SK-N-MC (cell line): Measurements from ENCODE around the gene PPARGC1A.

Source experiments
- DNase-seq: peaks from one replicate; pipeline ENCODE4 v3.0.0-alpha.2; 2011; ENCODE audit warnings: low read depth, low spot score
- H3K27ac ChIP-seq: fragments of 200-600 bp; sonication (generic); 2 replicates; pipeline ENCODE4 v1.5.1; 2016; ENCODE audit warnings: mixed run types
- H3K36me3 ChIP-seq: fragments of 200-600 bp; sonication (generic); 2 replicates; pipeline ENCODE4 v1.6.1; 2017; ENCODE audit warnings: antibody characterized with exemption, low read length, mixed read lengths; ENCODE audit not compliant: insufficient read depth
- H3K4me3 ChIP-seq: fragments of 200-600 bp; sonication (generic); 2 replicates; pipeline ENCODE4 v1.5.1; 2016
- H3K9ac ChIP-seq: fragments of 200-600 bp; sonication (generic); 2 replicates; pipeline ENCODE4 v1.8.0; 2017; ENCODE audit warnings: mixed run types, mixed read lengths; ENCODE audit not compliant: insufficient read length
- H3K9me3 ChIP-seq: fragments of 200-600 bp; sonication (generic); 2 replicates; pipeline ENCODE4 v1.6.1; 2017; ENCODE audit warnings: low read depth, mild to moderate bottlenecking, antibody characterized with exemption, low read length, moderate library complexity, mixed read lengths
- EZH2 ChIP-seq: fragments of 200-600 bp; sonication (generic); IDR thresholded peaks from one replicate; pipeline ENCODE4 v1.6.1; 2017; ENCODE audit warnings: antibody characterized with exemption
- FOXP2 ChIP-seq: optimal IDR thresholded peaks from 2 replicates; pipeline ENCODE3; 2011; ENCODE audit warnings: mild to moderate bottlenecking, moderate library complexity; ENCODE audit not compliant: insufficient read depth; ENCODE audit errors: extremely low read length, control extremely low read depth
- POLR2AphosphoS5 ChIP-seq: IDR thresholded peaks from 2 replicates; pipeline ENCODE4 v1.6.1; 2012; ENCODE audit warnings: mild to moderate bottlenecking, low read depth, low read length, borderline replicate concordance

PPARGC1A gene

DNA sequence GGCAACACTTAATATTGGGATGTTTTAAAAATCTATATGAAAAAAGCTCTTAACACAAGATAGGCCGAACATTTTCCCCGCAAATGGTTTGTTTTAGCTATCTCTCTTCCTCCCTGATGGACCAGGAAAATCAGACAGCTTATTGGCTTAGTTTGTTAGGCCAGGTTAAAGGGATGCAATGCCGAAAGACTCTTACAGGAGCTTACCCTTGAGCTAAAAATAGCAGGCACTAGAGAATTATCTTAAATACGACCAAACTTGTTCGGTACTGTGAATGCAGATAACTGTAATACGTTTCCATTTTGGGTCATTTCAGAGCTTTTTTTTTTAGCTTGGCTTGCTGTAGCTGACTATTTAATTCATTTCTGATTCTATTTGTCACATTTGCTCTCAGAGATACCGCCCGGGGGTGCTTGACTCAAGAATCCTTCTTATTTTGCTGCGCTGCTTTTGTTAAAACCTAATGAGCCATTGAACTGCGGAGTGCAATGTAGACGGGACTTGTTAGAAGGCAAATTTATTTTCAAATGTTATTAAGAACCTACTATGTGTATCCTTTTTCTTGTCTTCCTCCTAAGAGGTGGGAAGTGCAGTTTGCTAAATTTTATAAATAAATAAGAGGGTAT lies 23.3 kb downstream of the PPARGC1A start:
- Histone ChIP-seq H3K9ac (no peak overlapping the region), H3K27ac (no peak overlapping the region), H3K4me3 (no peak overlapping the region), H3K9me3 (no peaks in the 10 kb centered on the region), H3K36me3 (no peaks in the 10 kb centered on the region)
- TF ChIP-seq POLR2AphosphoS5 (no peak), EZH2 (no peak), FOXP2 (no peak)
- no peak for DNase-seq

DNA sequence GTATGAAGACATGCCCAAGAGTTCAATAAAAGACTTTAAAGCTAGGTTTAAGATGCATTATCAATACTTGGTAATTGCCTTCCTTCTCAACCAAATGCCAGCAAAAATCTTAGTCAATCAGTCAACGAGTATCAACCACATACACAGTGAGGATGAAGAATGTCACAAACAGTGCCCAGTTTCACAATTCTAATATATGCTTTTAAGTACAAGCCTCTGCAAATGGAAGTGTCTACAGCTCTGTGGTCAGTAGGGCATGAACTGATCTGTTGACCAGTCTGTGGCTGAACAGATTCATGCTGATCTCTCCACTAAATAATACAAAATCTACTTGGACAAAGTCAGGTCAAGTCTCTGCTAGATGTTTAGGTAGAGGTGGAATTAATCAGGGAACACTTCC lies 27.9 kb downstream of the PPARGC1A start:
- DNase-seq: no peak
- Histone ChIP-seq H3K4me3 (no peak overlapping the region), H3K9me3 (no peaks in the 10 kb centered on the region), H3K36me3 (no peaks in the 10 kb centered on the region), H3K9ac (no peak overlapping the region), H3K27ac (no peak overlapping the region)
- no peak for TF ChIP-seq POLR2AphosphoS5
- no peak for TF ChIP-seq FOXP2
- no peak for TF ChIP-seq EZH2

DNA sequence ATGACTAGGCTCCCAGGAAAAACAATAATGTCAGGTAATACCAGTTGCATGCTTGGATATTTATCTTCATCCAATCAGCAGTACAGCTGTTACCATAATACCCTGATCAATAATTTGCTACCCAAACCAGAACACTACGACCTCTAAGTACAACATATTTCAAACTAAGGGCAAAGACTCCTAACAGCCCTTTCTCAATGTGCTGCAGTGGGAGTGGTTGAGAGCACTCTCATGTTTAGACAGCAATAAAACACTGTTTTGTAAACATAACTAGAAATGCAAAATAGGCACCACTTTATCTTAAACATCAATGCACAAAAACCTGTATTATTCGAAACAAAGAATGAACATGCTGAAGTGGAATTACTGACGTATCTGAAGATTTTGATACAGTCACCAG lies 28.9 kb downstream of the PPARGC1A start:
- no peak overlapping the region for H3K27ac ChIP-seq
- DNase-seq: no peak
- H3K9me3 ChIP-seq: no peaks in the 10 kb centered on the region
- no peak overlapping the region for H3K9ac ChIP-seq
- no peak overlapping the region for H3K4me3 ChIP-seq
- no peaks in the 10 kb centered on the region for H3K36me3 ChIP-seq
- TF ChIP-seq POLR2AphosphoS5: no peak
- no peak for TF ChIP-seq FOXP2
- no peak for TF ChIP-seq EZH2

DNA sequence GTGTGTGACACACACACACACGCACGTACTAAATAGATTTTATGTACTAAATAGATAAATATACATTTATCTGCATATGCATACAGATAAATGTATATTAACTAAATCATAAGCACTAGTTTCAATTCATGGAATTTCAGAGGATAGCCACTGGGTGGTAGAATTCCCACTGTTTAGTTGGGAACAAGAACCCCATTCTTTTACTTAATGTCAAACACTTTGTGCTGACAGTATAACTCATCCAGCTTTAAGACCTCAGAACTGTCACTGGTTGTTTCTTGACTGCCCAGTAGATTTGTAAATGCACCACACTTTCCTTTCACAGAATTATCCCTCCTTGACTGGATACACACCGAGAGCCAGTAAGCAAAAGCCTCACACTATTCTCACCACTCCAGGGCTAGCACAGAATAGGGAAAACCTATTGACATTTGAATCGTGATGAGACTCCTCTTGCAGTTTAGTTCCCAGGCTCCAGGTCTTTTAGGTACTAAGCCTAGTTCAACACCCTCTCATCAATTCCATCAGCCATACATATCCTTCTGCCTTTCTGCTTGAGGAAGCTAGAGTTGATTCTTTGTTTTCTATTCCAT lies 32.4 kb downstream of the PPARGC1A start:
- H3K9me3 ChIP-seq: no peaks in the 10 kb centered on the region
- H3K36me3 ChIP-seq: no peaks in the 10 kb centered on the region
- H3K4me3 ChIP-seq: no peak overlapping the region
- TF ChIP-seq FOXP2 (no peak), EZH2 (no peak), POLR2AphosphoS5 (no peak)
- no peak overlapping the region for H3K27ac ChIP-seq
- DNase-seq: no peak
- H3K9ac ChIP-seq: no peak overlapping the region

DNA sequence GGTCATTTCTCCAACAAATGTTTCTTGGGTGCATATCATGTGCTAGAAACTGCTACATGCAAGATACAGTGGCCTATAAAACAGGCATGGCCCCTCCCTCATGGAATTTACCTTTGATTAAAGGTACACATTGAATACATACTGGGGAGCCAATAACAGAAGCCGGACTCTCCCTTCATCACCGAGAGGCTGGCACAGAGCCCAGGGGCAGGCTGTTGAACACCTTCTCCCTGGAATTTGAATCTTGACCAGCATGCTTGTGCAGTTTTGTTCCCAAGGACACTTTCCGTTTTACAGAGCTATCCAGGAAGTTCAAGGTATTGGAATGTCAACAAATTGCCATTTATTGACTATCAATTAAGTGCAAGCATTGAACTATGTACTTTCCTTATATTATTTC lies 33.2 kb downstream of the PPARGC1A start:
- DNase-seq: no peak
- Histone ChIP-seq H3K9ac (no peak overlapping the region), H3K4me3 (no peak overlapping the region), H3K36me3 (no peaks in the 10 kb centered on the region), H3K27ac (no peak overlapping the region), H3K9me3 (no peaks in the 10 kb centered on the region)
- TF ChIP-seq EZH2 (no peak), FOXP2 (no peak), POLR2AphosphoS5 (no peak)

DNA sequence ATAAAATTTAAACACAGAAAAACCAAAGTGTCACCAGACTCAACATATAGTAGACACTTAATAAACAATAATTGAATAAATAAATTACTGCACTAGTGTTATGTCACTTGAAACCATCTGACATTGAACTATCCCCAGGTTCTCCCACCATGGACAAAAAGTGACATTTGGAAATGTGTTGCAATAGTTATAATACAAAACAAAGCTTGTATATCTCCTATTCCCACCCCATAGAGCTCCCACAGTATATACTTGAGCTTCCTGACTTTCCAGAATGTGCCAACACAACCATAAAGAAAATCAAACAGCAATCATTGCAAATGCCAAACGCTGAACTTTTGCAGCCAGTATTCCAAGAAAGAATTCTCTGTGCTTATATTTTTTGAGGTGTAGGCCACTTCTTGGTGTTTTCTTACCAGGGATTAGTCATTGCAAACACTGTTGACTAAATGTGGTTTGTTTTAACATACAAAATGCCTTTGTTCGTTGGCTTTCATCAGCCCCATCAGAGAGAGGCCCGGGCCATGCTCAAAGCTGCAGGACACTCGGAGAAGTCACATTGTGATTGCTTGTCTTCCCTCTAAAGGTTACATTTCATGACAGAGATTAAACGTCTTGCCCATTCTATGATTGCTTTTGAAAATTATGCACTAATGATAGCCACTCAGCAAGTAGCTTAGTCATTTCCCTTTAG lies 33.8 kb downstream of the PPARGC1A start:
- H3K9me3 ChIP-seq: no peaks in the 10 kb centered on the region

DNA sequence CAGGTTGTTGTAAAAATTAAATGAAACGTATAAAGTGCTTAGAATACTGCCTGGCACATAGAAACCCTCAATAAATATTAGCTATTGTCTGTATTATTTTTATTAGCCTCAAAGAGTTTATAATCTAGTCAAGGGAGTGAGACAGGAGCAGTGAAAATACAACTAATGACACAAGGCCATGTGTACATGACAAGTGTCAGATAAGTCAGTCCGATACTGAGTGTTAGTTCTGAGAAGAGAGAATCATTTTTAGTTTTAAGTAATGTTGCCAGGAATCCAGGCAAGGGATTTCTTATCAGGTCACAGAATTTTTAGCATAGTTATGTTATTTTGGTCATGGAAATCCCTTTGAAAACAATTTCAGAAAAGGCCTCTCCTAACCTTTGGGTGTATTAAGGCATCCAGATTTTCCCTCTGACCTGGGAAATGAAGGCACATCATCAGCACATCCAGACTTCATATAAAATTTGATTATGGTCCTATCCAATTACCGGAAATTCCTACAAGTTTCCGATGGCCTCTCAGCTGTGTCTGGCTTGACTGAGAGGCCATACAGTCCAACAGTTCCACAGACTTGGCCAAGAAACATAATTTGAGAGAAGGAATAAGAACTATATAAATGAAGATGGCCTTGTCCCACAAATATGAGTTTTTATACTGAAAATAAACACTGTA lies 35.7 kb downstream of the PPARGC1A start:
- no peak overlapping the region for H3K4me3 ChIP-seq
- H3K36me3 ChIP-seq: no peaks in the 10 kb centered on the region
- no peaks in the 10 kb centered on the region for H3K9me3 ChIP-seq
- H3K27ac ChIP-seq: no peak overlapping the region
- no peak overlapping the region for H3K9ac ChIP-seq
- TF ChIP-seq EZH2: no peak
- no peak for TF ChIP-seq FOXP2
- TF ChIP-seq POLR2AphosphoS5: no peak
- DNase-seq: no peak

More for the DNA sequence above, 33.8 kb downstream of the PPARGC1A start:
- no peak for DNase-seq
- Histone ChIP-seq H3K4me3 (no peak overlapping the region), H3K27ac (no peak overlapping the region), H3K9ac (no peak overlapping the region), H3K36me3 (no peaks in the 10 kb centered on the region)
- no peak for TF ChIP-seq POLR2AphosphoS5

DNA sequence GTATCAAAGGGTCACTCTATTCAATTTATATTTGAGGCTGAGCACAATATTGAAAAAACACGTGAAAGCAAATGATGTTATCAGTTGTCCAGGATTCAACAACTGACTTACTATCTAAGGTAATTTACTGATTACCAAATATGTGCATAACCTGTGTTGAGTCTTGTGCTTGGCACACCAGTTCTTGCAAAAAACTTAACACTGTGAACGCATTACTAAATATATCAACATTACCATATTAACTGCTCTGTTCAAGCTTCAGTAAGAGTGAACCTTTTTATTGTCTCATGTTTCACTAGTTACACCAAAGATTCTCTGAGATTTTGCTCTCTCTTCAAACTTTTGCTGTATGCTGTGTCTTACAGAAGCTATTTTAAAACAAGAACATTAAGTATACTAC lies 38.4 kb downstream of the PPARGC1A start:
- TF ChIP-seq FOXP2 (no peak), POLR2AphosphoS5 (no peak), EZH2 (no peak)
- Histone ChIP-seq H3K9ac (no peak overlapping the region), H3K4me3 (no peak overlapping the region), H3K27ac (no peak overlapping the region), H3K36me3 (no peaks in the 10 kb centered on the region), H3K9me3 (no peaks in the 10 kb centered on the region)
- DNase-seq: no peak

DNA sequence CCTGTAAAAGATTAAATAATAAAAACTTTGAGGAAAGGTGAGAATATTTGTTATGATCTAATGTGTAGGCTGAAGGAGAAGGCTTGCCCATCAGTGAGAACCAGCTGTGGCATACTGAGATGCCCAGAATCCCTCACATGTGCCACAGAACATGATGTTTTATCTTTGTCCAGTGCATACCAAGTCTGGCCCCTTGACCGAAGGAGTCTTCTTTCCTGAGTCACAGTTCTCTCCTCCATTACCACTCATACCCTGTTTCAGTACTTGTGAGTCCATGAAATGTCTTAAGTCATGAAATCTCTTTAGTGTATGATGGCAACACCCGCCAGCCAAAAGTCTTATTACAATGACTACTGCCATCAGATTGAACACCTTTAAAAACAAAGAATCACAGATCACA lies 42.7 kb downstream of the PPARGC1A start:
- no peaks in the 10 kb centered on the region for H3K9me3 ChIP-seq
- H3K36me3 ChIP-seq: no peaks in the 10 kb centered on the region
- no peak overlapping the region for H3K9ac ChIP-seq

More for the DNA sequence above, 42.7 kb downstream of the PPARGC1A start:
- no peak overlapping the region for H3K27ac ChIP-seq
- no peak for DNase-seq
- H3K4me3 ChIP-seq: no peak overlapping the region
- TF ChIP-seq EZH2 (no peak), FOXP2 (no peak), POLR2AphosphoS5 (no peak)
